HepG2 (cell line): Measurements from ENCODE around the gene GJC2. TPM values are rescaled to one million over a fixed set of nuclear protein-coding genes. Genes with fewer than 3 reads are reported as not detected.

ENCODE experiments used
- CBX5 ChIP-seq: sonication (generic); formaldehyde crosslinking; IDR thresholded peaks from 2 replicates; pipeline ENCODE4 v1.4.0; 2020; ENCODE audit warnings: missing genetic modification reagents, borderline replicate concordance
- CEBPG ChIP-seq: IDR thresholded peaks from 2 replicates; pipeline ENCODE4 v1.6.1; 2016
- CHCHD3 ChIP-seq: sonication (generic); formaldehyde crosslinking; IDR thresholded peaks from 2 replicates; pipeline ENCODE4 v1.8.0; 2022; ENCODE audit warnings: mild to moderate bottlenecking, missing genetic modification reagents, moderate library complexity
- HES4 ChIP-seq: sonication (generic); formaldehyde crosslinking; IDR thresholded peaks from 2 replicates; pipeline ENCODE4 v1.9.0; 2021; ENCODE audit warnings: mild to moderate bottlenecking, missing genetic modification reagents, borderline replicate concordance
- HMG20A ChIP-seq: IDR thresholded peaks from 2 replicates; pipeline ENCODE4 v1.6.1; 2016; ENCODE audit warnings: borderline replicate concordance
- HNF4A ChIP-seq: sonication (generic); formaldehyde crosslinking; IDR thresholded peaks from 2 replicates; pipeline ENCODE4 v1.4.0; 2020; ENCODE audit warnings: missing genetic modification reagents
- MAFF ChIP-seq: IDR thresholded peaks from 2 replicates; pipeline ENCODE4 v1.6.1; 2011; ENCODE audit warnings: low read depth, low read length, improper control_type of control experiment
- MTA3 ChIP-seq: sonication (generic); formaldehyde crosslinking; IDR thresholded peaks from 2 replicates; pipeline ENCODE4 v1.4.0; 2020; ENCODE audit warnings: missing genetic modification reagents
- NFIC ChIP-seq: IDR thresholded peaks from 2 replicates; pipeline ENCODE4 v1.6.1; 2012; ENCODE audit warnings: mild to moderate bottlenecking, low read length, inconsistent platforms
- PCBP1 ChIP-seq: fragments of 200-400 bp; formaldehyde crosslinking; IDR thresholded peaks from 2 replicates; pipeline ENCODE4 v1.6.1; 2017; ENCODE audit warnings: mild to moderate bottlenecking, low read depth, low read length, borderline replicate concordance
- RNF2 ChIP-seq: fragments of 450-650 bp; conservative IDR thresholded peaks from 2 replicates; pipeline ENCODE4 v1.6.1; 2016; ENCODE audit warnings: low read depth
- SIN3B ChIP-seq: fragments of 150-350 bp; IDR thresholded peaks from 2 replicates; pipeline ENCODE4 v1.6.1; 2014; ENCODE audit warnings: low read length
- SMARCE1 ChIP-seq: fragments of 450-650 bp; IDR thresholded peaks from 2 replicates; pipeline ENCODE4 v1.6.1; 2017; ENCODE audit warnings: borderline replicate concordance
- SPEN ChIP-seq: sonication (generic); formaldehyde crosslinking; IDR thresholded peaks from 2 replicates; pipeline ENCODE4 v1.5.1; 2020; ENCODE audit warnings: low read depth, mild to moderate bottlenecking, missing genetic modification reagents
- WIZ ChIP-seq: sonication (generic); formaldehyde crosslinking; IDR thresholded peaks from 2 replicates; pipeline ENCODE4 v1.5.1; 2020; ENCODE audit warnings: mild to moderate bottlenecking, missing genetic modification reagents
- ZBTB44 ChIP-seq: sonication (generic); formaldehyde crosslinking; IDR thresholded peaks from 2 replicates; pipeline ENCODE4 v1.4.0; 2020; ENCODE audit warnings: missing genetic modification reagents
- ZFP1 ChIP-seq: IDR thresholded peaks from 2 replicates; pipeline ENCODE4 v1.6.1; 2016
- ZFP36L2 ChIP-seq: sonication (generic); formaldehyde crosslinking; IDR thresholded peaks from 2 replicates; pipeline ENCODE4 v1.4.0; 2020; ENCODE audit warnings: missing genetic modification reagents
- ZKSCAN5 ChIP-seq: sonication (generic); formaldehyde crosslinking; IDR thresholded peaks from 2 replicates; pipeline ENCODE4 v1.5.1; 2020; ENCODE audit warnings: mild to moderate bottlenecking, missing genetic modification reagents
- ZNF124 ChIP-seq: sonication (generic); formaldehyde crosslinking; IDR thresholded peaks from 2 replicates; pipeline ENCODE4 v1.4.0; 2020; ENCODE audit warnings: missing genetic modification reagents
- ZNF224 ChIP-seq: sonication (generic); formaldehyde crosslinking; IDR thresholded peaks from 2 replicates; pipeline ENCODE4 v1.5.0; 2020; ENCODE audit warnings: mild to moderate bottlenecking, missing genetic modification reagents
- ZNF275 ChIP-seq: sonication (generic); formaldehyde crosslinking; IDR thresholded peaks from 2 replicates; pipeline ENCODE4 v1.8.0; 2022; ENCODE audit warnings: missing genetic modification reagents, mild to moderate bottlenecking, inconsistent platforms, borderline replicate concordance
- ZNF430 ChIP-seq: sonication (generic); formaldehyde crosslinking; IDR thresholded peaks from 2 replicates; pipeline ENCODE4 v1.9.0; 2021; ENCODE audit warnings: mild to moderate bottlenecking, missing genetic modification reagents
- ZNF432 ChIP-seq: sonication (generic); formaldehyde crosslinking; IDR thresholded peaks from 2 replicates; pipeline ENCODE4 v1.5.0; 2020; ENCODE audit warnings: missing genetic modification reagents, mild to moderate bottlenecking, borderline replicate concordance
- ZNF460 ChIP-seq: sonication (generic); formaldehyde crosslinking; IDR thresholded peaks from 2 replicates; pipeline ENCODE4 v1.5.1; 2020; ENCODE audit warnings: missing genetic modification reagents, mild to moderate bottlenecking, borderline replicate concordance
- ZNF543 ChIP-seq: sonication (generic); formaldehyde crosslinking; IDR thresholded peaks from 2 replicates; pipeline ENCODE4 v1.4.0; 2020; ENCODE audit warnings: mild to moderate bottlenecking, missing genetic modification reagents
- ZNF775 ChIP-seq: sonication (generic); formaldehyde crosslinking; IDR thresholded peaks from 2 replicates; pipeline ENCODE4 v1.4.0; 2020; ENCODE audit warnings: missing genetic modification reagents, mild to moderate bottlenecking, moderate library complexity, borderline replicate concordance
- ZNF784 ChIP-seq: sonication (generic); formaldehyde crosslinking; IDR thresholded peaks from 2 replicates; pipeline ENCODE4 v1.5.1; 2020; ENCODE audit warnings: missing genetic modification reagents, mild to moderate bottlenecking, borderline replicate concordance
- ZNF883 ChIP-seq: sonication (generic); formaldehyde crosslinking; IDR thresholded peaks from 2 replicates; pipeline ENCODE4 v1.5.1; 2020; ENCODE audit warnings: mild to moderate bottlenecking, missing genetic modification reagents; ENCODE audit errors: not compliant biosample characterization
- polyA plus RNA-seq, 8 experiments: library from polyadenylated mRNA; depleted of rRNA in 3 of 8; stranded (reverse) in 7 of 8; unstranded in 1 of 8; fragments of >200 nt; fragmentation: Illumina TruSeq in 4 of 8; extraction: Trizol in 4 of 8; gene quantifications; 2 replicates each; pipeline versions ENCODE4 v1.2.1 to v1.2.3, GENCODE V29; 2011 to 2016; ENCODE audit warnings: low read depth in 4 of 8, missing spikeins in 1 of 8, mixed read lengths in 1 of 8; ENCODE audit not compliant: insufficient read depth in 1 of 8
- total RNA-seq, 5 experiments: library from RNA; depleted of rRNA; stranded (reverse); fragments of >200 nt; fragmentation: Illumina TruSeq; extraction: Trizol; gene quantifications; 2 replicates each; pipeline ENCODE4 v1.2.3, GENCODE V29; 2016; ENCODE audit warnings: low read depth in 1 of 5

GJC2 gene
- total and polyA plus RNA-seq, 2 of the 13 experiments (the other 11 are each of a cell fraction or from before 2014, with no cell fraction given), result 1.6 to 3.8 TPM

GRCh38 chr1:228139931-228140723, 9.6 kb upstream of the GJC2 start, which contains the start of gene GUK1 (continued):
- TF ChIP-seq ZNF275 (CRISPR knock-in tag), result 0 out of 2 replicates have a peak, but pooled peaks have one; percentile 21
- TF ChIP-seq CEBPG (CRISPR knock-in tag), result no peak
- 0 out of 2 replicates have a peak, but pooled peaks have one; percentile 10 for TF ChIP-seq ZFP36L2 (CRISPR knock-in tag)
- no peak for TF ChIP-seq NFIC
- no peak for TF ChIP-seq CHCHD3 (CRISPR knock-in tag)
- TF ChIP-seq PCBP1, result no peak
- TF ChIP-seq ZNF432 (CRISPR knock-in tag), result no peak
- peak; percentile 71; the same call in 1 of the 2 replicates for TF ChIP-seq HES4 (CRISPR knock-in tag)
- TF ChIP-seq ZNF460 (CRISPR knock-in tag), result no peak
- TF ChIP-seq HMG20A, result peak; percentile 24; the same call in 1 of the 2 replicates
- no peak for TF ChIP-seq MAFF
- no peak for TF ChIP-seq ZNF883 (CRISPR knock-in tag)
- TF ChIP-seq ZKSCAN5 (CRISPR knock-in tag), result no peak
- TF ChIP-seq MTA3 (CRISPR knock-in tag), result no peak
- 0 out of 2 replicates have a peak, but pooled peaks have one; percentile 55 for TF ChIP-seq ZNF775 (CRISPR knock-in tag)
- no peak for TF ChIP-seq HNF4A
- no peak for TF ChIP-seq ZBTB44 (CRISPR knock-in tag)
- peak; percentile 93 for TF ChIP-seq SPEN (CRISPR knock-in tag)
- no peak for TF ChIP-seq ZNF124 (CRISPR knock-in tag)
- peak; percentile 79 for TF ChIP-seq ZNF430 (CRISPR knock-in tag)
- TF ChIP-seq CBX5 (CRISPR knock-in tag), result peak; percentile 84; the same call in 1 of the 2 replicates
- TF ChIP-seq WIZ (CRISPR knock-in tag), result no peak
- TF ChIP-seq ZNF784 (CRISPR knock-in tag), result peak; percentile 100
- 0 out of 2 replicates have a peak, but pooled peaks have one; percentile 48 for TF ChIP-seq ZFP1 (CRISPR knock-in tag)
- TF ChIP-seq RNF2, result 0 out of 2 replicates have a peak, but pooled peaks have one; percentile 25
- peak; percentile 43; the same call in 1 of the 2 replicates for TF ChIP-seq ZNF224
- TF ChIP-seq ZNF543 (CRISPR knock-in tag), result peak; percentile 26; the same call in 1 of the 2 replicates
- TF ChIP-seq SMARCE1, result no peak
- TF ChIP-seq SIN3B, result no peak
